Transverse colon (tissue), 4 donors: Measurements from ENCODE around the gene RCAN2. TPM values are rescaled to one million over a fixed set of nuclear protein-coding genes. Genes with fewer than 3 reads are reported as not detected.

Experiments
- DNase-seq: peaks from one replicate; pipeline ENCODE4 v3.0.0-alpha.2; 2019
- H3K27ac ChIP-seq, 4 donors: fragments of 200-600 bp; sonication (generic); 2 replicates each; pipeline ENCODE4 v1.5.1; 2016 to 2018; ENCODE audit warnings: inconsistent platforms in 4 of 4
- H3K27me3 ChIP-seq: fragments of 200-600 bp; sonication (generic); 2 replicates; pipeline ENCODE4 v1.5.1; 2017; ENCODE audit warnings: inconsistent platforms
- H3K36me3 ChIP-seq, 4 donors: fragments of 200-600 bp; sonication (generic); 2 replicates each; pipeline ENCODE4 v1.5.1; 2017 to 2019; ENCODE audit warnings: inconsistent platforms in 4 of 4
- H3K4me1 ChIP-seq, 4 donors: fragments of 200-600 bp; sonication (generic); 2 replicates each; pipeline ENCODE4 v1.5.1; 2017 to 2020; ENCODE audit warnings: inconsistent platforms in 4 of 4
- H3K4me3 ChIP-seq, 4 donors: fragments of 200-600 bp; sonication (generic); 1 replicate in 1 of 4; 2 replicates in 3 of 4; pipeline versions ENCODE4 v1.5.1 to v1.6.1; 2017 to 2019; ENCODE audit warnings: inconsistent platforms in 4 of 4
- H3K9me3 ChIP-seq, 2 donors: fragments of 200-600 bp; sonication (generic); 2 replicates each; pipeline ENCODE4 v1.5.1; 2017 to 2019; ENCODE audit warnings: inconsistent platforms in 2 of 2
- EP300 ChIP-seq: sonication (generic); formaldehyde crosslinking; IDR thresholded peaks from one replicate; pipeline ENCODE4 v1.6.1; 2017; ENCODE audit warnings: antibody characterized with exemption, low read depth
- POLR2A ChIP-seq: fragments of 450-650 bp; IDR thresholded peaks from one replicate; pipeline ENCODE4 v1.6.1; 2016; ENCODE audit warnings: antibody characterized with exemption, mild to moderate bottlenecking, moderate library complexity
- POLR2AphosphoS5 ChIP-seq, 3 donors: sonication (generic); formaldehyde crosslinking; IDR thresholded peaks; one replicate each; pipeline ENCODE4 v1.6.1; 2016; ENCODE audit warnings: antibody characterized with exemption in 3 of 3
- WGBS, 2 donors: methylation state at CpG; one replicate each; pipeline ENCODE4 v1.1.5; 2018; ENCODE audit warnings: low coverage in 1 of 2; 5-methylcytosine and 5-hydroxymethylcytosine counted together
- in situ Hi-C, 4 donors: fragments of 200-750 bp; cut with MboI; loops; one replicate each; pipeline versions ENCODE4 v1.15.0 to v1.15.1; 2017; ENCODE audit warnings: low sequenced_read_pairs in 3 of 4, low pct_ligation_motif_present in 1 of 4, low pct_unique_long_range_greater_than_20kb in 1 of 4
- intact Hi-C: fragments of 100-400 bp; cut with DNase I; formaldehyde crosslinking; loops from one replicate; pipeline ENCODE4 v1.15.1; 2023; ENCODE audit warnings: low total_unique reads
- total RNA-seq, 4 donors: library from RNA; depleted of rRNA; stranded (reverse); fragments of >200 nt; gene quantifications; one replicate each; pipeline ENCODE4 v1.1.0, GENCODE V29; 2016
- TF ChIP-seq, protein P1 (sequence below), 5 experiments: fragments of 200-600 bp in 3 of 5; fragments of 450-650 bp in 2 of 5; sonication (generic) in 3 of 5; IDR thresholded peaks; 1 replicate in 2 of 5; 2 replicates in 3 of 5; pipeline ENCODE4 v1.5.1; 2016 to 2017; ENCODE audit warnings: antibody characterized with exemption in 5 of 5, inconsistent platforms in 3 of 5, mild to moderate bottlenecking in 2 of 5, moderate library complexity in 1 of 5

Gene RCAN2
- total RNA-seq, 4 donors from 2014 or later: 1.9 to 9.5 (median 7.5) TPM

DNA sequence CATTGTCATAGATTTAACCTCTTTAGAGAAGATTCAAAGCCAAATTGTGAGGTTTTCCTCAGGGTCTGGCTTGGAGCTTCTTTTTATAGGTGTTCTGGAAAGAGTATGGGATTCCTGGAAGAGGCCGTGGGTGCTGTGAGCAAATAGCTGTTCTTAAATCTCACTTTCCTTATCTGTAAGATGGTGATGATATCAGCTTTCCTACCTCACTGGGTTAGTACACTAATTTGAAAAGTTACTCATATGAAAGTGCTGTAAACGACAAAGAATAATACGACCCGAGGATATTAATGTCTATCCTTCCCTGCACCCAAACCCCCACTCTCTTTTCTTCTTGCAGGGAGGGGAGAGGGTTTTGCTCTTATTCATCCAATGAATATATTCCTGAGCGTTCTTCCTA lies 203.6 kb downstream of the RCAN2 start:
- Histone ChIP-seq H3K27me3 (no peaks in the 10 kb centered on the region), H3K27ac (no peak overlapping the region), H3K4me1 (no peaks in the 10 kb centered on the region), H3K36me3 (no peaks in the 10 kb centered on the region), H3K9me3 (no peaks in the 10 kb centered on the region), H3K4me3 (no peak overlapping the region)
- no peak for DNase-seq
- WGBS, 2 donors: 79 to 97% methylated on average over 5 of the region's 5 CpGs
- TF ChIP-seq, protein P1, sequence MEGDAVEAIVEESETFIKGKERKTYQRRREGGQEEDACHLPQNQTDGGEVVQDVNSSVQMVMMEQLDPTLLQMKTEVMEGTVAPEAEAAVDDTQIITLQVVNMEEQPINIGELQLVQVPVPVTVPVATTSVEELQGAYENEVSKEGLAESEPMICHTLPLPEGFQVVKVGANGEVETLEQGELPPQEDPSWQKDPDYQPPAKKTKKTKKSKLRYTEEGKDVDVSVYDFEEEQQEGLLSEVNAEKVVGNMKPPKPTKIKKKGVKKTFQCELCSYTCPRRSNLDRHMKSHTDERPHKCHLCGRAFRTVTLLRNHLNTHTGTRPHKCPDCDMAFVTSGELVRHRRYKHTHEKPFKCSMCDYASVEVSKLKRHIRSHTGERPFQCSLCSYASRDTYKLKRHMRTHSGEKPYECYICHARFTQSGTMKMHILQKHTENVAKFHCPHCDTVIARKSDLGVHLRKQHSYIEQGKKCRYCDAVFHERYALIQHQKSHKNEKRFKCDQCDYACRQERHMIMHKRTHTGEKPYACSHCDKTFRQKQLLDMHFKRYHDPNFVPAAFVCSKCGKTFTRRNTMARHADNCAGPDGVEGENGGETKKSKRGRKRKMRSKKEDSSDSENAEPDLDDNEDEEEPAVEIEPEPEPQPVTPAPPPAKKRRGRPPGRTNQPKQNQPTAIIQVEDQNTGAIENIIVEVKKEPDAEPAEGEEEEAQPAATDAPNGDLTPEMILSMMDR (IDR thresholded peaks at IDR 0.05): no peak
- no peak for TF ChIP-seq POLR2A
- no peak for TF ChIP-seq EP300
- no peak for TF ChIP-seq POLR2AphosphoS5 (IDR thresholded peaks at IDR 0.05)
- in situ Hi-C loops (no loop called here), intact Hi-C loops (no loop called here)

DNA sequence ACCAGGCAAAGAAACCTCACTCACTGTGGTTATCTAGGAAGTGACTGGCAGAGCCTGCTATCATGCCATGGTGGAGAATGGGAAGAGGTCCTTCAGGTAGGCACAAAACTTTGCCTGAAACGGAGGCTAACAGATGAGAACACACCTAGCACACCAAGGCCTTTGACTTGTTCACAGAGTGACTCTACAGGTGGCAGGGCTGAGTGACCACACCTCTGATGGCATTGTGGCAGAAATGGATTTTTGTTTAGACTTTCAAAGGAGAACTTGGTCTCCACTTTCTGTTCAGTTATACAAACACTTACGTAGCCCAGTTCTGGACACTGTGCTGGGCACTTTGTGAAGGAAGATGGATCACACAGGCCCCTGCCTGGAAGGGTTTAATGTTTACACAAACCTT lies 204.2 kb downstream of the RCAN2 start:
- intact Hi-C loops: no loop called here
- in situ Hi-C loops: no loop called here
- Histone ChIP-seq H3K4me3 (no peak overlapping the region), H3K9me3 (no peaks in the 10 kb centered on the region), H3K4me1 (no peaks in the 10 kb centered on the region), H3K36me3 (no peaks in the 10 kb centered on the region), H3K27ac (no peak overlapping the region), H3K27me3 (no peaks in the 10 kb centered on the region)
- 80 to 98% methylated on average over 1 to 2 of the region's 2 CpGs for WGBS, 2 donors
- no peak for TF ChIP-seq EP300
- TF ChIP-seq POLR2A: no peak
- no peak for TF ChIP-seq POLR2AphosphoS5 (IDR thresholded peaks at IDR 0.05)
- TF ChIP-seq, protein P1 (IDR thresholded peaks at IDR 0.05): no peak
- DNase-seq: no peak

DNA sequence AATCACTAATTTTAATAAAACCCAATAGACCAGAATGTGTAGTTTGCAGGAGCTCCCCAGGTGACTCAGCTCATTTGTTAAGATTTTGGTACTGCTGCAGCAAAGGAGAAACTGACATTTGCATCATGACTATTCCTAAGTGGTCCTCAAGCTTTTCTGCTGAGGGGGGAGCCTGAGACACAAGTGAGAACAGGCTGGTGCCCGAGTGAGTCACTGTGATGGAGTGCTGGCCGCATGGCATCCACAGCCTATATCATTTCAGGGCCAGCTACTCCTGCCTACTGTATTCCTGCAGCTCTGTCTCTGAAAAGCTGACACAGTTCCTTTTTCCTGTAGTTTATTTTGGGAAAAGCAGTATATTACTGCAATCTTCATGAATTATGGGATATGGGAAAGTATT lies 206.8 kb downstream of the RCAN2 start:
- Histone ChIP-seq H3K27ac (no peak overlapping the region), H3K4me1 (no peaks in the 10 kb centered on the region), H3K4me3 (no peak overlapping the region), H3K9me3 (no peaks in the 10 kb centered on the region), H3K27me3 (no peaks in the 10 kb centered on the region), H3K36me3 (no peaks in the 10 kb centered on the region)
- no peak for DNase-seq
- no peak for TF ChIP-seq EP300
- no peak for TF ChIP-seq POLR2AphosphoS5 (IDR thresholded peaks at IDR 0.05)
- TF ChIP-seq, protein P1 (IDR thresholded peaks at IDR 0.05): no peak
- no peak for TF ChIP-seq POLR2A
- intact Hi-C loops: no loop called here
- WGBS, 2 donors: 79 to 90% methylated on average over 2 of the region's 2 CpGs
- in situ Hi-C loops: no loop called here

DNA sequence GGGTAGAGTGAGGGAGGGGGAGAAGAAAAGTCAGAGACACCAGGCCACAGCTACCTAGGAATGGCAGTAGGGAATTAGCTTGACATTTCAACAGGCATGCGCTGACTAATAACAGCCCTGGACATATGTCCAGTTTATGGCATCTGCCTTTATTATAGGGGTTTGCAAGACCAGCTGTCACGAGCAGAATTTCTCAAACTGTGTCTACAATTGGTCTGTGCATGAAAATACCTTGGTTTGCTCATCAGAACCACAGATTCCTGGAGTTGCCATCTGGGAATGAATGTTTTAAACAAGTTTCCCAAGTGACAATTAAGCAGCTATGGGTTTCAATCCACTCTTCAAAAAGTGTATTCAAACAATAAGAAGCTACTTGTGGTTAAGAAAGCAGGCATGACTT lies 210.1 kb downstream of the RCAN2 start:
- intact Hi-C loops (no loop called here), in situ Hi-C loops (no loop called here)
- Histone ChIP-seq H3K36me3 (no peaks in the 10 kb centered on the region), H3K27me3 (no peaks in the 10 kb centered on the region), H3K9me3 (no peaks in the 10 kb centered on the region), H3K27ac (no peak overlapping the region), H3K4me3 (no peak overlapping the region), H3K4me1 (no peaks in the 10 kb centered on the region)
- TF ChIP-seq EP300: no peak
- no peak for TF ChIP-seq POLR2A
- no peak for TF ChIP-seq POLR2AphosphoS5 (IDR thresholded peaks at IDR 0.05)
- TF ChIP-seq, protein P1 (IDR thresholded peaks at IDR 0.05): no peak
- 80 to 100% methylated on average over 1 to 2 of the region's 2 CpGs for WGBS, 2 donors
- DNase-seq: no peak
